Transverse colon (tissue), 4 donors: Measurements from ENCODE around the gene BLTP1.

Source experiments
- POLR2A ChIP-seq: fragments of 450-650 bp; IDR thresholded peaks from one replicate; pipeline ENCODE4 v1.6.1; 2016; ENCODE audit warnings: antibody characterized with exemption, mild to moderate bottlenecking, moderate library complexity
- POLR2AphosphoS5 ChIP-seq, 3 donors: sonication (generic); formaldehyde crosslinking; IDR thresholded peaks; one replicate each; pipeline ENCODE4 v1.6.1; 2016; ENCODE audit warnings: antibody characterized with exemption in 3 of 3
- TF ChIP-seq, protein P1 (sequence below), 5 experiments: fragments of 200-600 bp in 3 of 5; fragments of 450-650 bp in 2 of 5; sonication (generic) in 3 of 5; IDR thresholded peaks; 1 replicate in 2 of 5; 2 replicates in 3 of 5; pipeline ENCODE4 v1.5.1; 2016 to 2017; ENCODE audit warnings: antibody characterized with exemption in 5 of 5, inconsistent platforms in 3 of 5, mild to moderate bottlenecking in 2 of 5, moderate library complexity in 1 of 5

DNA sequence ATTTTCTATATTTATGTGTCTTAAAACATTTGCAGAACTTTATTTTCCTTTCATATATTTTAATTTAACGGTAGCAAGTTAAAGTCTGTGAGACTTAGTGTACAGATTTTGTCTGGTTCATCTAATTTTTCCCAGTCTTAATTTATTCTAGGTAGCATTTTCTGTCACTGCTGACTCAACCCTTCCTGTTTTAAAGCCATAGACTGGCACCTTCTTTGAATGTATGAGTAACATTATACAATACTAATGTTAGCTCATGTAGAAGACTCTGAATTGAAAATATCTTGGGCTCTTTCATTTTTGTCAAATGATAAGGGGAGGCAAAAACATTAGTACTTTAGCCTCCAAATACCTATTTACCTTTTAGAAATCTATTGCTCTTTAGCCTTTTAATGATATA is 43.6 kb downstream of the BLTP1 start:
- TF ChIP-seq, protein P1, sequence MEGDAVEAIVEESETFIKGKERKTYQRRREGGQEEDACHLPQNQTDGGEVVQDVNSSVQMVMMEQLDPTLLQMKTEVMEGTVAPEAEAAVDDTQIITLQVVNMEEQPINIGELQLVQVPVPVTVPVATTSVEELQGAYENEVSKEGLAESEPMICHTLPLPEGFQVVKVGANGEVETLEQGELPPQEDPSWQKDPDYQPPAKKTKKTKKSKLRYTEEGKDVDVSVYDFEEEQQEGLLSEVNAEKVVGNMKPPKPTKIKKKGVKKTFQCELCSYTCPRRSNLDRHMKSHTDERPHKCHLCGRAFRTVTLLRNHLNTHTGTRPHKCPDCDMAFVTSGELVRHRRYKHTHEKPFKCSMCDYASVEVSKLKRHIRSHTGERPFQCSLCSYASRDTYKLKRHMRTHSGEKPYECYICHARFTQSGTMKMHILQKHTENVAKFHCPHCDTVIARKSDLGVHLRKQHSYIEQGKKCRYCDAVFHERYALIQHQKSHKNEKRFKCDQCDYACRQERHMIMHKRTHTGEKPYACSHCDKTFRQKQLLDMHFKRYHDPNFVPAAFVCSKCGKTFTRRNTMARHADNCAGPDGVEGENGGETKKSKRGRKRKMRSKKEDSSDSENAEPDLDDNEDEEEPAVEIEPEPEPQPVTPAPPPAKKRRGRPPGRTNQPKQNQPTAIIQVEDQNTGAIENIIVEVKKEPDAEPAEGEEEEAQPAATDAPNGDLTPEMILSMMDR (IDR thresholded peaks at IDR 0.05), result no peak
- no peak for TF ChIP-seq POLR2AphosphoS5 (IDR thresholded peaks at IDR 0.05)
- TF ChIP-seq POLR2A, result no peak
